SKM-1 treated with dmso at 0.1 percent for 144 hours (cell line): Measurements from ENCODE around the gene ARG2.
A peak's percentile ranks its signal among the peaks of the same experiment; 100 is the strongest.

ENCODE experiments used
- DNase-seq: peaks from one replicate; lab custom pipeline; 2025; ENCODE audit not compliant: unreplicated experiment; lab: John Stamatoyannopoulos, UW

The ARG2 gene

GRCh38 chr14:67680121-67680602, 60.4 kb downstream of the ARG2 start:
- DNase-seq, result peak; percentile 42

- DNase-seq, result peak; percentile 47
These were observed 61.2 kb downstream of the ARG2 start for GRCh38 chr14:67680941-67681340.

- DNase-seq, result no peak
These were observed 64.1 kb downstream of the ARG2 start for GRCh38 chr14:67683842-67684241.

- no peak for DNase-seq
These were observed 70.3 kb downstream of the ARG2 start for GRCh38 chr14:67690011-67690410.

- DNase-seq, result no peak
These were observed 75.2 kb downstream of the ARG2 start for GRCh38 chr14:67694791-67695393.

GRCh38 chr14:67695394-67695949, 75.8 kb downstream of the ARG2 start, which contains the start of gene RDH11:
Gene RDH11, minus strand, starts transcription at chr14:67695764. Its CDS starts 61 bp downstream, at chr14:67695703.
- DNase-seq, result peak; percentile 60

GRCh38 chr14:67697006-67697405, 77.3 kb downstream of the ARG2 start:
- DNase-seq, result no peak

GRCh38 chr14:67698179-67698578, 78.5 kb downstream of the ARG2 start:
- no peak for DNase-seq
